CD14-positive monocyte (primary cell): ENCODE results near the gene TMEM18. TPM values are rescaled to one million over a fixed set of nuclear protein-coding genes. Genes with fewer than 3 reads are reported as not detected.

Experiments used
- DNase-seq, 3 donors: peaks; one replicate each; pipeline ENCODE4 v3.0.0-alpha.2; 2011 to 2022
- H2AFZ ChIP-seq: 2 replicates; pipeline ENCODE4 v1.6.0; 2012; ENCODE audit warnings: mild to moderate bottlenecking, low read depth, low read length, inconsistent platforms; ENCODE audit not compliant: insufficient read depth, poor library complexity, severe bottlenecking
- H3K27ac ChIP-seq, 2 donors: 1 replicate in 1 of 2; 2 replicates in 1 of 2; pipeline ENCODE4 v1.5.1; 2012 to 2013; ENCODE audit warnings: low read length in 2 of 2, control low read depth in 1 of 2, inconsistent platforms in 1 of 2, low read depth in 1 of 2, mild to moderate bottlenecking in 1 of 2
- H3K27me3 ChIP-seq, 2 donors: one replicate each; pipeline versions ENCODE4 v1.6.0 to v1.6.1; 2011 to 2013; ENCODE audit warnings: low read length in 2 of 2; ENCODE audit not compliant: control insufficient read depth in 2 of 2, insufficient read depth in 2 of 2
- H3K36me3 ChIP-seq, 2 donors: replicated peaks in 1 of 2; 1 replicate in 1 of 2; 2 replicates in 1 of 2; pipeline versions ENCODE4 v1.5.1 to v1.6.1; 2012 to 2013; ENCODE audit warnings: low read length in 2 of 2, control low read depth in 1 of 2, inconsistent platforms in 1 of 2, mild to moderate bottlenecking in 1 of 2; ENCODE audit not compliant: insufficient read depth in 2 of 2, control insufficient read depth in 1 of 2
- H3K4me1 ChIP-seq, 2 donors: 1 replicate in 1 of 2; 2 replicates in 1 of 2; pipeline versions ENCODE4 v1.5.1 to v1.6.1; 2012 to 2013; ENCODE audit warnings: low read length in 2 of 2, control low read depth in 1 of 2, inconsistent platforms in 1 of 2, mild to moderate bottlenecking in 1 of 2, moderate library complexity in 1 of 2; ENCODE audit not compliant: insufficient read depth in 2 of 2, control insufficient read depth in 1 of 2
- H3K4me2 ChIP-seq: replicated peaks from 2 replicates; pipeline ENCODE3; 2012; ENCODE audit warnings: low read length, moderate library complexity, mild to moderate bottlenecking; ENCODE audit not compliant: poor library complexity, severe bottlenecking; ENCODE audit errors: extremely low read depth
- H3K4me3 ChIP-seq, 3 experiments: fragments of 200-600 bp in 1 of 3; sonication (generic) in 1 of 3; replicated peaks in 1 of 3; 1 replicate in 2 of 3; 2 replicates in 1 of 3; pipeline ENCODE4 v1.5.1; 2011 to 2013; ENCODE audit warnings: low read length in 3 of 3, mild to moderate bottlenecking in 3 of 3, control low read depth in 2 of 3, low read depth in 2 of 3, inconsistent platforms in 1 of 3, moderate library complexity in 1 of 3
- H3K79me2 ChIP-seq: 2 replicates; pipeline ENCODE4 v1.6.0; 2012; ENCODE audit warnings: mild to moderate bottlenecking, control low read depth, inconsistent platforms, low read length, moderate library complexity; ENCODE audit not compliant: insufficient read depth
- H3K9ac ChIP-seq: 2 replicates; pipeline ENCODE4 v1.6.0; 2017; ENCODE audit warnings: low read length, mild to moderate bottlenecking; ENCODE audit not compliant: insufficient read depth, poor library complexity, severe bottlenecking
- H3K9me3 ChIP-seq, 2 donors: replicated peaks in 1 of 2; 1 replicate in 1 of 2; 2 replicates in 1 of 2; pipeline versions ENCODE4 v1.5.1 to v1.6.1; 2012 to 2013; ENCODE audit warnings: low read length in 2 of 2, control low read depth in 1 of 2; ENCODE audit not compliant: control insufficient read depth in 1 of 2, insufficient read depth in 1 of 2
- H4K20me1 ChIP-seq: 2 replicates; pipeline ENCODE4 v1.6.0; 2012; ENCODE audit warnings: mild to moderate bottlenecking, low read length, control low read depth, moderate library complexity; ENCODE audit not compliant: insufficient read depth
- H3K27ac Mint-ChIP-seq, 7 donors: one replicate each; pipeline ENCODE4 v1.8.0; 2020; ENCODE audit warnings: mild to moderate bottlenecking in 7 of 7, mixed read lengths in 7 of 7, moderate library complexity in 6 of 7, inconsistent platforms in 2 of 7
- H3K27me3 Mint-ChIP-seq, 3 donors: one replicate each; pipeline ENCODE4 v1.8.0; 2021 to 2022; ENCODE audit warnings: low read depth in 3 of 3, mild to moderate bottlenecking in 3 of 3, mixed read lengths in 3 of 3, moderate library complexity in 3 of 3, inconsistent platforms in 1 of 3
- H3K36me3 Mint-ChIP-seq, 2 donors: one replicate each; pipeline ENCODE4 v1.8.0; 2020; ENCODE audit warnings: mixed read lengths in 2 of 2, inconsistent platforms in 1 of 2, mild to moderate bottlenecking in 1 of 2
- H3K4me1 Mint-ChIP-seq: one replicate; pipeline ENCODE4 v1.8.0; 2020; ENCODE audit warnings: mild to moderate bottlenecking, mixed read lengths
- H3K4me3 Mint-ChIP-seq, 2 donors: one replicate each; pipeline ENCODE4 v1.8.0; 2020; ENCODE audit warnings: mild to moderate bottlenecking in 2 of 2, mixed read lengths in 2 of 2, moderate library complexity in 1 of 2
- H3K9me3 Mint-ChIP-seq, 7 donors: one replicate each; pipeline ENCODE4 v1.8.0; 2020 to 2022; ENCODE audit warnings: mixed read lengths in 7 of 7, mild to moderate bottlenecking in 6 of 7, moderate library complexity in 6 of 7, inconsistent platforms in 2 of 7
- WGBS: methylation state at CpG from one replicate; pipeline ENCODE4 v1.1.5; 2013; ENCODE audit warnings: missing lambda C conversion rate; ENCODE audit not compliant: insufficient coverage; 5-methylcytosine and 5-hydroxymethylcytosine counted together
- intact Hi-C, 2 donors: fragments of 100-400 bp; cut with micrococcal nuclease; formaldehyde crosslinking; loops; one replicate each; pipeline versions ENCODE4 v1.15.0 to v1.15.1; 2023
- polyA plus RNA-seq, 3 donors: library from polyadenylated mRNA; depleted of rRNA in 1 of 3; unstranded in 2 of 3; stranded (reverse) in 1 of 3; fragments of 300-500 nt in 2 of 3; fragments of >200 nt in 1 of 3; fragmentation: Illumina TruSeq in 2 of 3; gene quantifications; 1 replicate in 2 of 3; 2 replicates in 1 of 3; pipeline ENCODE4 v1.2.3, GENCODE V29; 2012 to 2021
- TF ChIP-seq, protein P1 (sequence below): fragments of 200-600 bp; IDR thresholded peaks from one replicate; pipeline ENCODE4 v1.8.0; 2022; ENCODE audit warnings: antibody characterized with exemption, mild to moderate bottlenecking

The TMEM18 gene
- polyA plus RNA-seq, 3 donors: 9.3 to 23.5 (median 21.8) TPM

DNA sequence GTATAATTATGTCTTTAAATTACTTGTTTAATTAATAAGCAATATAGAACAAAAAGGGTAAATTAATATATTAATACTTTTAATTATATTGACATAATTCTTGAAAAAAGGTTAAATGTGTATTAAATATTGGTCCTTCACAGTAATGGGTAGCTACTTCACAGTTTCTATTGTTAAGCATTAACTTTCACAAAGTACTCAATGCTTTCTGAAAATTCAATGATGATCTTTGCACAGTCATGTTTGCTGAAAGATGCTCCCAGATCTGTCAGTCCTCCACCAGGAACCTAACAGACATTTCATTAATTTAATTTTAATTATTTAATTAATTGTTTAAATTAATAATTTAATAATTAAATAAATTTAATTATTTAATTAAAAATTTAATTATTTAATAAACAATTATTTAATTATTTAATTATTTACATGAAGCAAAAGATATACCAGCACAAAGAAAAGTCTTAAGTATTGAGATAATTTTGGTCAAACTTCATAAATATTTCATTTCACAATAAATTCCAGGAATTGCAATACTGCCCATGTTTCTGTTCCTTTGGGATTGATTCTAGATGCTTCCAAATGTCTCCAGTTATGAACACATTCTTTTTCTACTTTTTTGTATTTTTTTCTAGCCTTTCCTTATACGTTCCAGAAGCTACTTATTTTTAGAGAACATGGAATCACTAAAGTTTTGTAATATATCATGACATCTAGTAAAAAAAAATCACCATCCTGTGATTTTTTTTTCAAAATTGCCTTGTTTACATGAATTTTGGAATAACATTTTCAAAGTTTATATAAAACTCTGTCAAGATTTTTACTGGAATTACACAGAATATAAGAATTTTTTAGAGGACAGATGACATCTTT, 46.5 kb downstream of the TMEM18 start:
- Histone ChIP-seq H3K36me3 (no peaks in the 10 kb centered on the region), H3K27ac (no peak overlapping the region), H2AFZ (no peak overlapping the region), H4K20me1 (no peaks in the 10 kb centered on the region), H3K4me1 (no peaks in the 10 kb centered on the region), H3K4me3 (no peak overlapping the region), H3K9me3 (no peaks in the 10 kb centered on the region), H3K27me3 (no peaks in the 10 kb centered on the region), H3K9ac (no peak overlapping the region), H3K4me2 (no peak overlapping the region), H3K79me2 (no peaks in the 10 kb centered on the region)
- TF ChIP-seq, protein P1, sequence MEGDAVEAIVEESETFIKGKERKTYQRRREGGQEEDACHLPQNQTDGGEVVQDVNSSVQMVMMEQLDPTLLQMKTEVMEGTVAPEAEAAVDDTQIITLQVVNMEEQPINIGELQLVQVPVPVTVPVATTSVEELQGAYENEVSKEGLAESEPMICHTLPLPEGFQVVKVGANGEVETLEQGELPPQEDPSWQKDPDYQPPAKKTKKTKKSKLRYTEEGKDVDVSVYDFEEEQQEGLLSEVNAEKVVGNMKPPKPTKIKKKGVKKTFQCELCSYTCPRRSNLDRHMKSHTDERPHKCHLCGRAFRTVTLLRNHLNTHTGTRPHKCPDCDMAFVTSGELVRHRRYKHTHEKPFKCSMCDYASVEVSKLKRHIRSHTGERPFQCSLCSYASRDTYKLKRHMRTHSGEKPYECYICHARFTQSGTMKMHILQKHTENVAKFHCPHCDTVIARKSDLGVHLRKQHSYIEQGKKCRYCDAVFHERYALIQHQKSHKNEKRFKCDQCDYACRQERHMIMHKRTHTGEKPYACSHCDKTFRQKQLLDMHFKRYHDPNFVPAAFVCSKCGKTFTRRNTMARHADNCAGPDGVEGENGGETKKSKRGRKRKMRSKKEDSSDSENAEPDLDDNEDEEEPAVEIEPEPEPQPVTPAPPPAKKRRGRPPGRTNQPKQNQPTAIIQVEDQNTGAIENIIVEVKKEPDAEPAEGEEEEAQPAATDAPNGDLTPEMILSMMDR: no peak
- DNase-seq: no peak
- peaks cover 0 to 6% (median 2%) of the 10 kb centered on the region in 3 donors for H3K27me3 Mint-ChIP-seq
- no peaks in the 10 kb centered on the region for H3K4me1 Mint-ChIP-seq
- no peaks in the 10 kb centered on the region for H3K36me3 Mint-ChIP-seq
- peaks cover 0 to 2% (median 0%) of the 10 kb centered on the region in 7 donors for H3K9me3 Mint-ChIP-seq
- intact Hi-C loops: no loop called here
- H3K27ac Mint-ChIP-seq: no peak overlapping the region
- WGBS: no CpG with 5 or more reads among the region's 1 CpG
- no peak overlapping the region for H3K4me3 Mint-ChIP-seq

- no peak overlapping the region for H3K9ac ChIP-seq
- no peaks in the 10 kb centered on the region for H3K27me3 ChIP-seq
- H3K4me1 ChIP-seq: no peaks in the 10 kb centered on the region
- H3K79me2 ChIP-seq: no peaks in the 10 kb centered on the region
- no peak overlapping the region for H3K27ac ChIP-seq
- H3K36me3 ChIP-seq: no peaks in the 10 kb centered on the region
- Mint-ChIP-seq H3K36me3 (no peaks in the 10 kb centered on the region), H3K27ac (no peak overlapping the region), H3K4me1 (no peaks in the 10 kb centered on the region), H3K4me3 (no peak overlapping the region), H3K9me3 (peaks cover 0 to 2% (median 0%) of the 10 kb centered on the region in 7 donors), H3K27me3 (peaks cover 0 to 6% (median 5%) of the 10 kb centered on the region in 3 donors)
- no peak overlapping the region for H3K4me2 ChIP-seq
- H2AFZ ChIP-seq: no peak overlapping the region
- no peak overlapping the region for H3K4me3 ChIP-seq
- intact Hi-C loops: no loop called here
- H3K9me3 ChIP-seq: no peaks in the 10 kb centered on the region
- TF ChIP-seq, protein P1: no peak
- WGBS: 86% methylated on average over 1 of the region's 2 CpGs
- H4K20me1 ChIP-seq: no peaks in the 10 kb centered on the region
- DNase-seq: no peak
Measured at GRCh38 chr2:629961-630360, 47.2 kb downstream of the TMEM18 start.
